Mucosa of gallbladder (tissue), 1 donor: ENCODE results near the gene APC2. TPM values are rescaled to one million over a fixed set of nuclear protein-coding genes. Genes with fewer than 3 reads are reported as not detected.
A peak's percentile ranks its signal among the peaks of the same experiment; 100 is the strongest.

Experiments used
- DNase-seq: peaks from one replicate; pipeline ENCODE4 v3.0.0-alpha.2; 2020; ENCODE audit warnings: low spot score
- total RNA-seq: library from RNA; stranded (reverse); gene quantifications from one replicate; pipeline ENCODE4 v1.2.1, GENCODE V29; 2021
- donor health status: DM: no; HTN: no; CAD: no.

The APC2 gene
- total RNA-seq, 1 donor from 2014 or later = 0.43 TPM

DNA sequence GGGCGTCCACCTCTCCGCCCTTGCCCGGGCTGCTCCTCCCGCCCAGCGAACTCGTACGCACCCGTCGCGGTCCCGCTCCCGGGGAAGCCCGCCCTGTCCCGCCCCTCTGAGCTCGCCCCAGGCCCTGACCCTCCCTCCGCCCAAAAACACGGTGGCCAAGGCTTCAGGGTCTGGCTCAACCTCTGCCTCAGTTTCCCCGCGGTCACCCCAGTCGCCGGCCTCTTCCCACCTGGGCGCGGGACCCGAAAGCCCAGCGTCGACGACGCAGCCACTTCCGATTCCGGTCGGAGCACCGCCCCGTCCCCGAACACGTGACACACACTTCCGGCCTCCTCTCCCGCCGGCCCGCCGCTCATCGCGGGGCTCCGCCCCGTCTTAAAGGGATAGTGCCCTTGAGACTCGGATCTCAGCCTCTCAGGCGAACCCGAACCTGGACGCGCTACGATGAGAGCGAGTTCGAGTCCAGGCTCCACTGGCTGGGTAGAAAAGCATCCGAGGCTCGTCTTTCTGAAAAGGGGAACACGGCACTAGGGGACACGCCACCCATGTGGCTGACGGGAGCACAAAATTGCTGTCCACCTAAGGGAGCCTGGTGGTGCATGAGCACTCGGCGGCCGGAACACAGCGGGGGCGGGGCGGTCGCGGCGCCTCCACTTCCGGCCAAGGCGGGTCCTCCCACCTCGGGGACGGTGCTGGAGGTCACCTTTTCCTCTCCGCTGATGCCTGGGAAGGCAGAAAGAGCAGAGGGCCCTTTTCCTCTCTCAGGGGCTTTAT, 29.2 kb downstream of the APC2 start, which contains the start of gene C19orf25:
C19orf25 (minus strand) TSS at position 282 of the 774 bp plus-strand sequence. CDS start 312 bp downstream, outside the sequence.
- peak; percentile 94 for DNase-seq

DNA sequence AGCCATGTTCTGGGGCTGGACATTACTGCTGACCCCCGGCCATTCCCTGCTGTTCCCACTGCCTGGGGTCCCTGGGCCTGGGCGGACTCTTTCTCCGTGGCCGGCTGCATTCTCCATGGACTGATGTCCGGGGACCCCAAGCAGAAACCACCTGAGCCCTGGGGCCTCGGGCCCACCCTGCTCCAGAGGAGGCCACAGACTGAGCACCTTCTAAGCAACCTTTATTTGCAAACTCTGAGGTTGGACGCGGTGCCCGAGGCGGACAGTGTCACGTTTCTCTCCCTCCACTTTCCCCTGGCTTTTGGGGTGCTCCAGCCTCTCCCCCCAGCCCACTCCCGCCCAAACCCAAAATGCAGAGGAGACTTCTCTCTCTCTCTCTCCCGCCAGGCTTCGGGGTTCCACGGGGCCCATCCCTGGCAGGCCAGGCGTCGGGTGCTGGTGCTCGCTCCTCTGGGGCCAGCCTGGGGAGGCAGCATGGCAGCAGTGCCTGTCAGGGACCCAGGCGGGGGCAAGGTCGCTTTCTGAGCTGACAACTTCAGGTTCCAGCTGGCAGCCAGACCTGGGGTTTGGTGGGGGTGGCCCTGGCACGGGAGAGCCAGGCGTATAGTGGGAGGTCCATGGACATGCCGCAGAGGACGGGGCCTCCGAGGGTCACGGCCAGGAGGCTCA, 31.4 kb downstream of the APC2 start:
- DNase-seq = no peak

DNA sequence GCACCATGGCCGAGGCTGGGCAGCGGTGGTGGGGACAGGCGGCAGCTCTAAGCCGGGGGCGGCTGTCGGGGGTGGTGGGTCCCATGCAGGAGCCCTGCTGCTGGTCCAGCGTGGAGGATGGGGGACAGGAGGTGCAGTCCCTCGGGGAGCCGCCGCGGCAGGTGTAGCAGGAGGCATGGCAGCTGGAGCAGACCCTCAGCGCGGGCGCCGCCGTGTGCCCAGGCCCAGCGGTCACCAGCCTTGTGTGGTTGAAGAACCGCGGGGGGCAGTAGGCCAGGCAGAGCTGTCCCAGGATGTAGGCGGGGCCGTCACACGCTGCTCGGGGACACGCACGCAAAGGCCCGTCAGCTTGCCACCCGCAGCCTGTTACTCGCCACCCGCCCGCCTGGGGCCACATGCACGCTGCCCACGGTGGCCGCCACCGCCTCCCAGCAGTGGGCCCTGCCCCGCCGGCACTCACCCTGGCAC, 32.0 kb downstream of the APC2 start:
- DNase-seq = no peak

DNA sequence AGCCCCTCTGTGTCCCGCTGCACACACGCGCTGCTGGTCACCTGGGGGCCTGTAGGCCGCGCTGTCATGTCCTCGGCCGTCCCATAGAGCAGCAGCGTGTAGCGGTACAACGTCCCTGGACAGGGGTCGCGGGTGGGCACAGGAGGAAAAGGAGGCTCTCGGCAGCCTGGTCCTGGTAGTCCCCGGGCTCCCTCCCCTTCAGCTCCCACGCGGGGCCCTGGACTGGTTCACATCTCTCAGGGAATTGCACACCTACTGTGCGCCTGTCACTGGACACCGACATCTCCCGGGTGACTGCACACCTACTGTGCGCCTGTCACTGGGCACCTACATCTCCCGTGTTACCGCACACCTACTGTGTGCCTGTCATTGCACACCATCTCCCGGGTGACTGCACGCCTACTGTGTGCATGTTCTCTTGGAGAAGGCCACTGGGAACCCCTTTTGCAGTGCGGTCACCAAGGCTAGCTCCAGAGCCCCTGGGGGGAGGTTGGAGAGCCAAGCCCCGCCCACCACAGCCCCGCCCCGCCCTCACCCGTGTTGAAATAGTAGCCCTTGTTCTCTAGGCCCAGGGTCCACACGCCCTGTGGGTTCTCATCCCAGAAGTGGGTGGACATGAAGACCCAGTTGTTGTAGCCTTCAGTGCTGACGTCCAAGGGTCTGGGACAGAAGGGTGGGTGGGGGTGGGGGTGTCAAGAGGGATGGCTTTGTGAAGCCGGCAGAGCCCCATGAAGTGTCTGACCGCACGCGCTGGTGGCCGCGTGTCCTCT, 32.6 kb downstream of the APC2 start:
- no peak for DNase-seq

DNA sequence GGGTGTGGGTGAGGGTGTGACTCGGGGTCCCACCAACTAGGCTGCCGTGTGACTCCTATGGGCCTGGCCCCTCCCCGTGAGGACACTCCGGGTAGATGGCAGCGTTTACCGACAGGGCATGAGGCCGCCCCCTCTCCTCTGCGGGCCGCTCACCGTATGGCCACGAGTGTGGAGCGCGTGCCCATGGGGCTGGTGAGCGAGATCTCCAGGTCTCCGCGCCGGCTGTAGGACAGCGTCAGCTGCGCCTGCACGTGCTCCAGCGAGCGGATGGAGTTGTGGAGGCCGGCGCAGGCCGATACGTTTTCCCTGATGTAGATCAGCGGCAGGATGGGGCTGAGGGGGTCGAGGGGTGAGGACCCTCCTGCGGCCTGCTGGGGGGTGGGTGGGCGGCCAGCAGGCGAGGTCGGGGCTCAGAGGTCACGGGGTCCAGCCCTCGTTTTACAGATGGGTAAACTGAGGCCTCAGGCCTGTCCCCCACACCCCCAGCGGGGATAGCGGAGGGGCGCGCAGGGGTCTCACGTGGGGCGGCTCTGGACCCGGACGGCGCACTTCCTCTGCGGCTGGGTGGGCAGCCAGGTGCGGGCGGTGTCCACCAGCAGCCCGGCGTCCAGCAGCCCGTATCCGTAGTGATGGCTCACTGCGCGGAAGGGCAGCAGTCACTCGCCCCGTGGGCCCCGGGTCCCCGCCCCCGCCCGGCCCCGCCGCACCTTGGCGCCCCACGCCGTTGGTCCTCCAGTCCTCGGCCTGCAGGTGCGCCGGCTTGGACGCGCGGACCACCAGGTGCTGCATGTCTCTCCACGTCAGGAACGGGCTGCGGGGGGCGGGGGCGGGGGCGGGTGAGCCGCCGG, 33.4 kb downstream of the APC2 start:
- no peak for DNase-seq

DNA sequence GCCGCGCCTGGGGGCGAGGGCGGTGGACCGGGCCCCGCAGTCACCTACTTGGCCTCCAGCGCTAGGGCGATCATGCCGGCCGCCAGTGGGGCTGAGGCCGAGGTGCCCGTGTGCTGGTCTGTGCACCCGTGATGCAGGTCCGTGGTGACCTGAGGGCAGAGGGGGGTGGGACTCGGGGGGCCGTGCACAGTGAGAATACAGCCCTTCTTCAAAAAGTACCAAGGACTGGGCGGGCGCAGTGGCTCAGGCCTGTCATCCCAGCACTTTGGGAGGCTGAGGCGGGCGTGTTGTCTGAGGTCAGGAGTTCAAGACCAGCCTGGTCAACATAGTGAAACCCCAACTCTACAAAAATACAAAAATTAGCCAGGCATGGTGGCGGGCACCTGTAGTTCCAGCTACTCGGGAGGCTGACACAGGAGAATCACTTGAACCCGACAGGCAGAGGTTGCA, 34.1 kb downstream of the APC2 start:
- no peak for DNase-seq

DNA sequence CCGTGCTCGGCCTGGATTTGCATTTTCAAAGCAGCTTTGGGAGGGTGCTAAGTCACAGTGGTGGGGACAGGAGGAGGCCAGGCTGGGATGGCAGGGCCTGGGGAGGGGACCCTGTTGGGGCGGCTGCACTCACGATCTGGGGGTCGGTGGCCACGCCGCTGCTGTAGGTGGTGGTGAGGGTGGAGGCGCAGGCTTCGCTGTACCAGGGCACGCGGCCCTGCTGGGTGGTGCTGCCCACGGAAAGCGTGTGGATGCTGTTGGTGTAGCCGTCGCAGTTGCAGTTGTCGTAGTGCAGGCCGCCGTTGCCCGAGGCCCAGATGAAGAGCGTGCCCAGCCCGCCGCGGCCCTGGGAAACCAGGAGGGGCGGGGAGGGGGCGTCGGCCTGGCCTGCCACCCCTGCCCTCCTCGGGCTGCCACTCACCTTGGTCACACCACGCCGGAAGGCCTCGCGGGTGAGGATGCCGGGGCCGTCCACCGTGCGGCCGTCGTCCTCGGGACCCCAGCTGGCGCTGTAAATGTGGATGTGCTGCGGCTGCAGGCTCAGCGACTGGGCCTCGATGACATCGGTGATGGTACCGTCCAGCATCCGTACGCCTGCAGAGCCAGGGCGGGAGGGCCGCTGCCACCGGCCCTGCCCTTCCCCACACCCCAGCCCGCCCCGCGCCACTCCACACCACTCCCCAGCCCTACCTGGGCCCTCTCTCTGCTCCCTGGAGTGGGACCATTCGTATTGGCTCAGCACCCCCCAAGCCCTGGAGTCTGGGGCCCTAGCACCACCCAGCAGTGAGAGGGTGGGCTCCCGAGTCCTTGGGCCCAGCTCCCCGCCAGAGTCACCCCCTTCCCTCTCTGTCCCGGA, 37.0 kb downstream of the APC2 start:
- no peak for DNase-seq

DNA sequence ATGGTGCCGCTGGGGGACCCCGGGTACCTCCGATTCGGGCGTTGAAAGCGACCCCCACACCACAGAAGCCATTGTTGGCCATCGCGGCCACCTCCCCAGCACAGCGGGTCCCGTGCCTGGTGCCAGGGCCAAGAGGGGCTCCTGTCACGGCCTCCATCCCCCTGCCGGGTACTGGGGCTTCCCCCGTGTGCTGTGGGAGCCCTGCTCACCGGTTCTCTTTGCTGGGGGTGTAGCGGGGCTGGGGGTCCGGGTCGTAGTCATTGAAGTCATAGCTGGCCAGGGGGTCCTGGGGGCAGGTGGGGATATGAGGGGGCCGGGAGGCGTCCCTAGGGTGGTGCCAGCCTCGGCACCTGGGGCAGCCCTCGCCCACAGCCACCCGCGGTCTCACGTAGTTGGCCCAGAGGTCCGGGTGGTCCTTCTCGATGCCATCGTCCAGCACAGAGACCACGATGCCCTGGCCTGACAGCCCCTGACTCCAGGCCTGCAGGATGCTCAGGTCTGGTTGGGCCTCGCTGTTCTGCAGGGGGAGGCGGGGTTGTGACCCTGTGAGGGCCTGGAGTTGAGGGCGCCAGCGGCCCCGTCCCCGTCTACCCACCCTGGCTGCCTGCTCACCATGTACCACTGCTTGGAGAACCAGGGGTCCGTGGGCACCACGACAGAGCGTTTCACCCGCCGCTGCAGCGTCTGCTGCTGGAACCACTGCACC, 37.8 kb downstream of the APC2 start:
- no peak for DNase-seq

DNA sequence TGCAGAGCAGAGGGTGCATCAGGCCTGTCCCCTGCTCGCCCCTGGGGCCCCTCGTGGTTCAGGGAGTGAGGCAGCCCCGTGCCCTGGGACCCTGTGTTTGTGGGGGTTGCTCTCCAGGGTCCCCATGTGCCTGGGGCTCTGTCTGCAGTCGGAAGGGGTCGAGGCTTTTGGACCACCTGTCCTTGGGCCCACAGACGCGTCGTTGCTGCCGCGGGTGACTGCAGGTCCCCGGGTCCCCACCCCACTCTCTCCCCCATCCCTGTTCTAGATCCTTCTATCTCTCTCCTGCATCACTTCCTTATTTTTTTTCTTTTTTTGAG, 38.3 kb downstream of the APC2 start:
- no peak for DNase-seq

DNA sequence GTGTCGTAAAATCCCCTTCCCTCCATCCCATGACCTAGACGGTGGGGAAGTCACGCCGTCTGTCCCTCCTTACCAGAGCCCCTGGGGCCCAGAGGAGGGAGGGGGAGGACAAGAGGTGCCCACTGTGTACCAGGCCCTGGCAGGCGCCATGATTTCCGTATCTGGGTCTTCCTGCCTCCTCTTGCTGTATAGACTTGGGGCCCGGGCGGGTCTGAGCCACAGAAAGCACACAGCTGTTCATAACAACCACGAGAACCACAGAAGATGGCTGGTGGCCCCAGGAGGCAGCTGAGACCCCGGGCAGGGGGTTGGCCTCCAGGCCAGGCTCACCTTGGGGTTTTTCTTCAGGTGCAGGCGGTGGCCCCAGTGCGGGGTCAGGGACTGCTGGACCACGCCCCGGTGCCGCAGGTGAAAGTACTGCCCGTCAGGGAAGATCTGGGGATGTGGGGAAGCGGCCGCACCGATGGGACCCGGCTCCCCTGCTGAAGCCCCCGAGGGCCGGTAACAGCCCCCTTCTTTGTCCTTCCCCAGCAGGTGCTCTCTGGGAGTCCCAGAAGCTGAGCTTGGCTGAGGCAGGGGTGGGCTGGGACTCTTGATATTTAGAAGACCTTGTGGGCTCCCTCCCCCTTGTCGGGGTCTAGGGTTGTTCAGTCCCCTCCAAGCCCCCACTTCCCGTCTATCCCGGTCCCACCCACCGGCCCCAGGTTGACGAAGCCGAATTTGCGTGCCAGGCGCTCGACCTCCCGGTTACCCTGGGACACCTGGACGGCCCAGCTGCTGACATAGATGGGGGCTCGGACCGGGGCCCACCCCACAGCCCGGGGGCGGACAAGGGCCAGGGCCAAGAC, 39.8 kb downstream of the APC2 start:
- no peak for DNase-seq

DNA sequence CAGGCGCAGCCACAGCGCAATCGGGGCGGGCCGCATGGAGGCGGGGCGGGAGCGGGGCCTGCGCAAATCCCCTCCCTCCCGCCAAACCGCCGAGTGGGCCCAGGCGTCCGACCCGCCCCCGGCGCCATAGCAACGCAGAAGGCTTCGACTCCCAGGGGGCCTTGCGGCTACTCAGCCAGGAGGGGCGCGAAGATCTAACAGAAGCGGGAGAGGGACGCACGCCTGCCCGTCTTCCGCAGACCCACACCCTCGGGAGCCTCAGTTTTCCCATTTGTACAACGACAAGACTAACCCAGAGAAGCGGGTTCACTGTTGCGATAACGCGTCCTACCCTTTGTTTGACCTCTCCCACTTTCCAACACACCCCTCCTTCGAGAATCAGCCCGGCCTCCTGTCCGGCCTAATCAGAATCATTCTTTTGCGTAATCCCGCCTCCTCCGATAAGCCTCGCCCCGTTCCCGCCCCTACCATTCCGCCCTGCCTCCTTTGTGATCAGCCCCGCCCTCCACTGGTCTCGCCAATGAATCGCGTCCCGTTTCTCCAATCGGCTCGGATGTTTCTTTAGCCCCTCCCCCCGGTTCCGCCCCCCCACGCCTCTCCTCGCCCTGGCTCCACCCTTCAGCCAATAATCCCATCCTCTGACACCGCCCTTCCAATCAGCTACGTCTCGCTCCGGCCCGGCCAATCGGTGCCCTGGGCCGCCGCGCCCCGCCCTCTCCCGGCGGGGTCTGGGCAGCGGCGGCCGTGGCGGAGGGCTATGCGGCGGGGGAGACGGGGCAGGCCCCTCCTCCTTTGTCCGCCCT, 40.6 kb downstream of the APC2 start, which contains the start of gene PCSK4:
PCSK4 (minus strand) TSS at position 40 of the 803 bp plus-strand sequence; CDS start at position 36, 4 bp downstream.
- peak; percentile 99 for DNase-seq

DNA sequence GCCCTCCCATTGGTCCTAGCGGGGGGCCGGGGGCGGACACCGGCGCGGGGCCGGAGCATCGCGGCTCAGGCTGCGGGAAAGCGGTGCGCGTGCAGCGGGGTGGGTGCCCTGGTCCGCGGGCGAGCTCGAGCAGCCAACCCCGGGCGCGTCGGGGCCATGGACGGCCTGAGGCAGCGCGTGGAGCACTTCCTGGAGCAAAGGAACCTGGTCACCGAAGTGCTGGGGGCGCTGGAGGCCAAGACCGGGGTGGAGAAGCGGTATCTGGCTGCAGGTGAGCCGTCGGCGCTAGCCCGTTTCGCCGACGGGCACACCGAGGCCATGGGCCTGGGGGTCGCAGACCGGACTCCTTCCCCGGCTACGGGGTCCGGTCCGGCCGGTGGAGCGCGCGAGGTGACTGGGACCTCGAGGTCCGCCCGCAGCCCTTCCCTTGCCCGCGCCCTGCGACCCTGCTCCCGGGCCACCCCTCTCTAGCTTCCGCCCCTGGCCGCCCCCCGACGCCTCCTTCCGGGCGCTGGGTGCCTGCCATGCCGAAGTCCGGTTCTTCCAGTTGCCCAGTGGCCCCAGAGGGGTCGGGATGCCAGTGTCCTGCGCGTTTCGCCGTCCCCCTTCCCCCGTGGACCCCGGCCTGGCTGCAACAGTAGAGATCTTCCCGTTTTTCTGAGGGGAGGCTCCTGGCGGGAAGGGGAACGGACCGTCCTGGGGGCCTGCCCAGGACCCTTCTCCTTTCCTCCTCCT, 41.4 kb downstream of the APC2 start, which contains the start of gene REEP6:
REEP6 (plus strand) TSS at position 68 of the 735 bp plus-strand sequence; CDS start at position 157, 89 bp downstream.
- no peak for DNase-seq

DNA sequence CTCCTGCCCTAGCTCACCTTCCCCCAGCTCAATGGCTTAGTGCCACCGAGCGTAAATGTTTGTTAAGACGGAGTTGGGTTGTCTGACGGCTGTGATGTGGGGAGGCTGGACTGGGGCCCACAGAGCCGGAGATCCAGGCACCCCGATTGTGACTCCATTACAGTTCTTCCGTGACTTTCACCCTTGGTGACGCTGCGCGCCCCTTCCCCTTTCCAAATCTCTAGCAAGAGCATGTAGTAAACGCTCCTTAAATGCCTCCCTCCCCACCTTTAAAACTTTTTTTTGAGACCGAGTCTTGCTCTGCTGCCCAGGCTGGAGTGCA, 41.9 kb downstream of the APC2 start:
- no peak for DNase-seq

DNA sequence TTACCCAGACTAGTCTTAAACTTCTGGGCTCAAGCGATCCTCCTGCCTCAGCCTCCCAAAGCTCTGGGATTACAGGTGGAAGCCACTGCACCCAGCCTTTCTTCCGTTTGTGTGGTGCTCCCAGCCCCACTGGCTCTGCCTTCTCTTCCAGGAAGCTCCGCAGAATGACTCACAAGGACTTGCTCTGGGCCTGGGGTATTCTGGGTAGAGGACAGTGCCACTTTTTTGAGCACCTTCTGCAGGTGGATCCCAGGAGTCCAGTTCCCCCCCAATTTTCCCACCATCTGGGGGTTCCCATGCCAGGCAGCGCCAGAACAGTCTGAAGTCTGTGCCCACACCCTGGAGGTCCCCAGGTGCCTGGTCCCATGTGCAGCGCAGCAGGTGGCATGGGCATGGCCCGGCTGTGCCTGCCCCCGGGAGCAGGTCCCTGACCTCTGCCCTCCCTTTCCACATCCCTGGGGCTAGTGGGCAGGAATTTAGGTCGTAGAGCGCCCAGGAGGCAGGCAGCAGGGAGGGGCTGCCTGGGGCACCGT, 42.6 kb downstream of the APC2 start:
- DNase-seq = no peak

DNA sequence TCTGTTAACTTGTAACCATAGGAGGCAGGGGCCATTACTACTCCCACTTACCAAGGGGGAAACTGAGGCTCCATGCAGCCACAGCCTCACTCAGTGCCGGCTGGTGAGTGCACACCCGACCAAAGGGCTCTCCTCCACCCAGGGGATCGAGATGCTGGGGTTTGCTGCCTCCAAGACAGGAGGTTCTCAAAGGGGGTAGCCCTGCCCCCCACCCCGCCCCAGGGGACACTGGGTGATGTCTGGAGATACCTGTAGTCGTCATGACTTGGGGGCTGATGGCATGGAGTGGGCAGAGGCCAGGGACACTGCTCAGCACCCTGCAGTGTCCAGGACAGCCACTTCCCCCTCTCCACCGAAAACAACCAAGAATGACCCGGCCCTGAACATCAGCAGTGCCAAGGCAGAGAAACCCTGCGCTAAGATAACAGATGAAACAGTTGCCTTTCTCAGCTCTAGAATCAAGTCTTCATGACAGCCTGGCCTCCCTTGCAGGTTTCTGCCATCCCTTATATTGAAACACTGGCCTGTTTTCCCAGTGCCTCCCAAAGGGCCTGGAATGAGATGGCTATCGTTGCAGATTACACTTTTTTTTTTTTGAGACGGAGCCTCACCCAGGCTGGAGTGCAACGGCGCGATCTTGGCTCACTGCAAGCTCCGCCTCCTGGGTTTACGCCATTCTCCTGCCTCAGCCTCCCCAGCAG, 44.3 kb downstream of the APC2 start:
- DNase-seq = no peak

DNA sequence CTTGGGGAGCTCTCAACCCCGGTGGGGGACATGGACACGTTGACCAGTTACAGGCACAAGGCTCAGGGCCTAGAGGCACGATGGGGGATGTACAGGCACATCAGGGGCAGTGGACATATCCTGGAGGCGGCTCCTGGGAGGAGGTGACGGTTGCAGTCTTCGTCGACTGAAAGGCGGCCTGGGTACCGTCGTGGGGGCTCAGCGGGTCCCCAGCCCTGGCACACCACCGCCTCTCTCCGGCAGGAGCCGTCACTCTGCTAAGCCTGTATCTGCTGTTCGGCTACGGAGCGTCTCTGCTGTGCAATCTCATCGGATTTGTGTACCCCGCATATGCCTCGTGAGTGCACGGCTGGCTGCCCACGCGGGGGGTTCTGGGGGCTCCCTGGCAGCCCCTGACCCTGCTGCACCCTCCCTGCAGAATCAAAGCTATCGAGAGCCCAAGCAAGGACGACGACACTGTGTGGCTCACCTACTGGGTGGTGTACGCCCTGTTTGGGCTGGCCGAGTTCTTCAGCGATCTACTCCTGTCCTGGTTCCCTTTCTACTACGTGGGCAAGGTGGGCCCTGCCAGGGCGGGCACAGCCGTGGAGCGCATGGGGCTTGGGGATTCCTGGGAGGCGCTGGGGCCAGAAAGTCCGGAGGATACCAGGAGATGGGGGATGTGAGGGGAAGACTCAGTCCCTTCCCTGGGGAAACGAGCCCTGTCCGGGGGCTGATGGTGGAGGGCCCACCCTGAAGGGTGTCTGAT, 45.3 kb downstream of the APC2 start:
- no peak for DNase-seq
